ENCODE measurements around the gene LBH.

GRCh38 chr2:30250421-30250820 is 19.1 kb downstream of the LBH start:
- TF ChIP-seq CREB1 (IDR thresholded peaks at IDR 0.05; ENCODE audit: low read depth) (no peak), MAX (IDR thresholded peaks at IDR 0.05) (no peak), EP300 (IDR thresholded peaks at IDR 0.05; ENCODE audit: borderline replicate concordance) (no peak), NFIC (IDR thresholded peaks at IDR 0.05) (no peak), YY1 (IDR thresholded peaks at IDR 0.05; ENCODE audit: low read depth) (no peak), FOXM1 (IDR thresholded peaks at IDR 0.05; ENCODE audit: borderline replicate concordance, low read depth) (no peak), EGR1 (IDR thresholded peaks at IDR 0.05) (no peak), TEAD4 (IDR thresholded peaks at IDR 0.05) (no peak), ZBTB7A (IDR thresholded peaks at IDR 0.05; ENCODE audit: low read depth) (no peak), RAD21 (IDR thresholded peaks at IDR 0.05; ENCODE audit: low read depth) (no peak)
- TF ChIP-seq, protein P1, sequence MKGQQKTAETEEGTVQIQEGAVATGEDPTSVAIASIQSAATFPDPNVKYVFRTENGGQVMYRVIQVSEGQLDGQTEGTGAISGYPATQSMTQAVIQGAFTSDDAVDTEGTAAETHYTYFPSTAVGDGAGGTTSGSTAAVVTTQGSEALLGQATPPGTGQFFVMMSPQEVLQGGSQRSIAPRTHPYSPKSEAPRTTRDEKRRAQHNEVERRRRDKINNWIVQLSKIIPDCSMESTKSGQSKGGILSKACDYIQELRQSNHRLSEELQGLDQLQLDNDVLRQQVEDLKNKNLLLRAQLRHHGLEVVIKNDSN (IDR thresholded peaks at IDR 0.05) = no peak
- TF ChIP-seq, protein P2, sequence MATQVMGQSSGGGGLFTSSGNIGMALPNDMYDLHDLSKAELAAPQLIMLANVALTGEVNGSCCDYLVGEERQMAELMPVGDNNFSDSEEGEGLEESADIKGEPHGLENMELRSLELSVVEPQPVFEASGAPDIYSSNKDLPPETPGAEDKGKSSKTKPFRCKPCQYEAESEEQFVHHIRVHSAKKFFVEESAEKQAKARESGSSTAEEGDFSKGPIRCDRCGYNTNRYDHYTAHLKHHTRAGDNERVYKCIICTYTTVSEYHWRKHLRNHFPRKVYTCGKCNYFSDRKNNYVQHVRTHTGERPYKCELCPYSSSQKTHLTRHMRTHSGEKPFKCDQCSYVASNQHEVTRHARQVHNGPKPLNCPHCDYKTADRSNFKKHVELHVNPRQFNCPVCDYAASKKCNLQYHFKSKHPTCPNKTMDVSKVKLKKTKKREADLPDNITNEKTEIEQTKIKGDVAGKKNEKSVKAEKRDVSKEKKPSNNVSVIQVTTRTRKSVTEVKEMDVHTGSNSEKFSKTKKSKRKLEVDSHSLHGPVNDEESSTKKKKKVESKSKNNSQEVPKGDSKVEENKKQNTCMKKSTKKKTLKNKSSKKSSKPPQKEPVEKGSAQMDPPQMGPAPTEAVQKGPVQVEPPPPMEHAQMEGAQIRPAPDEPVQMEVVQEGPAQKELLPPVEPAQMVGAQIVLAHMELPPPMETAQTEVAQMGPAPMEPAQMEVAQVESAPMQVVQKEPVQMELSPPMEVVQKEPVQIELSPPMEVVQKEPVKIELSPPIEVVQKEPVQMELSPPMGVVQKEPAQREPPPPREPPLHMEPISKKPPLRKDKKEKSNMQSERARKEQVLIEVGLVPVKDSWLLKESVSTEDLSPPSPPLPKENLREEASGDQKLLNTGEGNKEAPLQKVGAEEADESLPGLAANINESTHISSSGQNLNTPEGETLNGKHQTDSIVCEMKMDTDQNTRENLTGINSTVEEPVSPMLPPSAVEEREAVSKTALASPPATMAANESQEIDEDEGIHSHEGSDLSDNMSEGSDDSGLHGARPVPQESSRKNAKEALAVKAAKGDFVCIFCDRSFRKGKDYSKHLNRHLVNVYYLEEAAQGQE (IDR thresholded peaks at IDR 0.05; ENCODE audit: low read depth) = no peak

Data from Ishikawa (cell line).